Measurements from ENCODE around the gene SKP2.

GRCh38 chr5:36208786-36209185 is 56.9 kb downstream of the SKP2 start:
- TF ChIP-seq POLR2A (IDR thresholded peaks at IDR 0.05) (no peak), CTCF (IDR thresholded peaks at IDR 0.05) (no peak)
